Measurements from ENCODE around the gene TMEM132C.
A peak's percentile ranks its signal among the peaks of the same experiment; 100 is the strongest.

Gene TMEM132C

DNA sequence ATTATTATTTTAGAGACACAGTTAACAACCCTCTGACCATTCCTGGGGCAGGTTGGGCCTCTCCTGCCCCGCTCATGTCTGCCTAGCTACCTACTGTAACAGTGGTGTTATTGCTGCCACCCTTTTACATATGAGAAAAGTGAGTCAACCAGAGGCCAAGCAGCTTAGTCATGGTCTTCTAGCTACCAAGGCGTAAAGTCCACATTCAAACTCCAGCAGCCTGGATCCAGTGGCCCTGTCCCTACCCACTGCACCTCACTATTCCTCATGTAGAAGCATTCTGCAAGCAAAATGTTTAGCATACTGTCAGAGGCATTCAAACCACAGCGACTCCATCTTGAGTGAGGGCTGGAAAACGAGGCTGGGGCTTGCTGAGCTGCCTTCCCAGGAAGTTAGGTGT, 461.0 kb downstream of the TMEM132C start:
- POLR2A ChIA-PET: no interaction called here
- Histone ChIP-seq H3K36me3 (ENCODE audit: control insufficient read depth in 4 of 4, insufficient read depth in 4 of 4, low read length in 3 of 4) (no peaks in the 10 kb centered on the region), H3K9me3 (ENCODE audit: control extremely low read depth in 1 of 5, control insufficient read depth in 4 of 5, insufficient read depth in 2 of 5, low read depth in 1 of 5, low read length in 4 of 5) (no peaks in the 10 kb centered on the region), H3K4me3 (ENCODE audit: control insufficient read depth in 1 of 7, extremely low read depth in 1 of 7, insufficient read depth in 4 of 7, low read depth in 2 of 7, low read length in 6 of 7) (no peak overlapping the region), H3K27me3 (replicated peaks in 2 of 5; ENCODE audit: control insufficient read depth in 4 of 5, insufficient read depth in 5 of 5, low read length in 4 of 5) (no peaks in the 10 kb centered on the region), H3K27ac (ENCODE audit: insufficient read depth in 1 of 2, low read depth in 1 of 2, low read length in 2 of 2, poor library complexity in 1 of 2, severe bottlenecking in 2 of 2) (no peak overlapping the region), H3K4me1 (ENCODE audit: control extremely low read depth in 1 of 4, control insufficient read depth in 4 of 4, insufficient read depth in 4 of 4, low read length in 3 of 4) (peaks cover 2 to 42% (median 17%) of the 10 kb centered on the region in 4 experiments)
- CTCF ChIA-PET: interaction anchor here (1.2 kb wide), 1 partner anchor 10 kb away, joined by 3 read pairs; no protein-coding TSS in a partner anchor
- WGBS (ENCODE audit: insufficient coverage): 93% methylated on average over 4 of the region's 4 CpGs
- DNase-seq: peak in 2 of 3 donors; percentile 7 to 31

DNA sequence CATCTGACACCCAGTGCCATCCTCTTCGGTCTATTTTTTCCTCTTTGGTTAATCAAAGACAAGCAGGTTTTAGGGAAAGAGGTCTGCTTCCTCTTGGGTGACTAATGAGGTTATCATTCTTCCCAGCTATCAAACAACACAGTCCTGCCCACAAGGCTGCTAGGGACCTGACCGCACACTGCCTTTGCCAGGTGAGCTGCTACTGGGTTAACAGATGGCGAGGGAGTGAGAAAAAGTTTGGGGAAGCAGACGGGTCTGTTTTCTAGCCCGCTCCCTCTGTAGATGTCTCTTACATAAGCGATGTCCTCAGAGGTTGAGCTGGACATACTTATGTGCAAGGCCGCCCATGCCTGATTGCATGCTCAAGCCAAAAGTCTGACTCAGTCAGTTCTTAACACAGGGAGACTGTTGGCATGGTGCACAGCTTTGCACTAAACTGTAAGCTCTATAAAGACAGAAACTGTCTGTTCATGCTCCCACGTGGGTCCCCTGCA, 462.7 kb downstream of the TMEM132C start:
- WGBS (ENCODE audit: insufficient coverage): 8% methylated on average over 7 of the region's 8 CpGs
- no peak overlapping the region for H3K27ac ChIP-seq (ENCODE audit: insufficient read depth in 1 of 2, low read depth in 1 of 2, low read length in 2 of 2, poor library complexity in 1 of 2, severe bottlenecking in 2 of 2)
- H3K9me3 ChIP-seq (ENCODE audit: control extremely low read depth in 1 of 5, control insufficient read depth in 4 of 5, insufficient read depth in 2 of 5, low read depth in 1 of 5, low read length in 4 of 5): no peaks in the 10 kb centered on the region
- ChIA-PET CTCF (interaction anchor here (0.9 to 1.0 kb wide), 2 partner anchors 15 to 43 kb away, joined by 3 read pairs; no protein-coding TSS in a partner anchor), POLR2A (interaction anchor here (1.2 kb wide), 1 partner anchor 17 kb away, joined by 3 read pairs; no protein-coding TSS in a partner anchor)
- H3K4me1 ChIP-seq (ENCODE audit: control extremely low read depth in 1 of 4, control insufficient read depth in 4 of 4, insufficient read depth in 4 of 4, low read length in 3 of 4): peaks cover 2 to 42% (median 17%) of the 10 kb centered on the region in 4 experiments
- H3K27me3 ChIP-seq (replicated peaks in 2 of 5; ENCODE audit: control insufficient read depth in 4 of 5, insufficient read depth in 5 of 5, low read length in 4 of 5): no peaks in the 10 kb centered on the region
- H3K4me3 ChIP-seq (ENCODE audit: control insufficient read depth in 1 of 7, extremely low read depth in 1 of 7, insufficient read depth in 4 of 7, low read depth in 2 of 7, low read length in 6 of 7): peak overlapping the region in 2 of 7 experiments; percentile 19 to 20
- peak; percentile 87 to 98 (median 97) for DNase-seq
- no peaks in the 10 kb centered on the region for H3K36me3 ChIP-seq (ENCODE audit: control insufficient read depth in 4 of 4, insufficient read depth in 4 of 4, low read length in 3 of 4)

DNA sequence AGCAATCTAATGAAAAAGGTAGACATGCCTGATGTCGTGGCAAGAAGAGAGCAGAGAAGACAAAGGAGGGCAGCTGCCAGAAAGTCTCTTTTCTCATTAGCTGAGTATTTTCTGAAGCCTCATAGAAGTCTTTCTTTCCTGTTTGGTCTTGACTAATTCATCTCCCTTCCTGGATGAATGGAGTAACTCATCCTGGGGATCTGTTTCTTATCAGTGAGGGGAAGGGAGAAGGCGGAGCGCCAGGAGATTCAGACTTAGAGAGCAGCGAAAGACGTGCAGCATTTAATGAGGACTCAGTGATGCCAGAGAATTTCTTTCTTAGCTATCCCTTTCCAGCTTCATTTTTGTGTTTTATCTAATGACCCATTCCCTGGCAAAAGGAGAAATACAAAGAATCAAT, 467.4 kb downstream of the TMEM132C start:
- POLR2A ChIA-PET: no interaction called here

DNA sequence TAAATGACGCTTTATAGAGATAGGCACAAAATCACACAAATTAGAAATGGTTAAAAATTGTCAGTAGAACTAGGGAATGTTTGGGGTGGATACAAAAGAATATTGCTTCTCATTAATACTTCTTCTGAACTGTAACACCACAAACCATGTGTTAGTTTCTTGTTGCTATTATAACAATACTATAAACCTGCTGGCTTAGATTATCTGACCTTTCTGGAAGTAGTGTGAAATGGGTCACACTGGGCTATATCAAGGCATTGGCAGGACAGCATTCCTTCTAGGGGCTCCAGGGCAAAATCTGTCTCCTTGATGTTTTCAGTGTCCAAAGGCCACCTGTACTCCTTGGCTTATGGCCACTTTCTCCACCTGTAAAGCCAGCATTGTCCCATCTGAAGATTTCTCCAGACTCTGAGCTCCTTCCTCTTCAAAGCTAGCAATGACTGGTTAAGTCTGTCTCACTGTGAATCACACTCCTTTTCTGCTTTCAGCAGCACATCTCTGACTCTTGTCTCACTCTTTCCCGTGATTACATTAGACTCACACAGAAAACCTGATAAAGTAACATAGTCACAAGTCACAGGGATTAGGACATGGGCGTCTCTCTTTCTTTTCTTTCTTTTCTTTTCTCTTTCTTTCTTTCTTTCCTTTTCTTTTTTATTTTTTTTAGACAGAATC, 470.5 kb downstream of the TMEM132C start:
- ChIA-PET POLR2A (no interaction called here), CTCF (no interaction called here)
- Histone ChIP-seq H3K4me3 (ENCODE audit: control insufficient read depth in 1 of 7, extremely low read depth in 1 of 7, insufficient read depth in 4 of 7, low read depth in 2 of 7, low read length in 6 of 7) (no peak overlapping the region), H3K27ac (ENCODE audit: insufficient read depth in 1 of 2, low read depth in 1 of 2, low read length in 2 of 2, poor library complexity in 1 of 2, severe bottlenecking in 2 of 2) (no peak overlapping the region), H3K36me3 (ENCODE audit: control insufficient read depth in 4 of 4, insufficient read depth in 4 of 4, low read length in 3 of 4) (no peaks in the 10 kb centered on the region), H3K4me1 (ENCODE audit: control extremely low read depth in 1 of 4, control insufficient read depth in 4 of 4, insufficient read depth in 4 of 4, low read length in 3 of 4) (no peaks in the 10 kb centered on the region), H3K9me3 (ENCODE audit: control extremely low read depth in 1 of 5, control insufficient read depth in 4 of 5, insufficient read depth in 2 of 5, low read depth in 1 of 5, low read length in 4 of 5) (peaks cover 0 to 8% (median 0%) of the 10 kb centered on the region in 5 experiments), H3K27me3 (replicated peaks in 2 of 5; ENCODE audit: control insufficient read depth in 4 of 5, insufficient read depth in 5 of 5, low read length in 4 of 5) (peaks cover 0 to 4% (median 0%) of the 10 kb centered on the region in 5 experiments)
- WGBS (ENCODE audit: insufficient coverage): 100% methylated on average over 2 of the region's 3 CpGs
- no peak for DNase-seq

More for the DNA sequence above, 467.4 kb downstream of the TMEM132C start:
- Histone ChIP-seq H3K27ac (ENCODE audit: insufficient read depth in 1 of 2, low read depth in 1 of 2, low read length in 2 of 2, poor library complexity in 1 of 2, severe bottlenecking in 2 of 2) (no peak overlapping the region), H3K4me1 (ENCODE audit: control extremely low read depth in 1 of 4, control insufficient read depth in 4 of 4, insufficient read depth in 4 of 4, low read length in 3 of 4) (peaks cover 0 to 14% (median 8%) of the 10 kb centered on the region in 4 experiments), H3K4me3 (ENCODE audit: control insufficient read depth in 1 of 7, extremely low read depth in 1 of 7, insufficient read depth in 4 of 7, low read depth in 2 of 7, low read length in 6 of 7) (no peak overlapping the region), H3K27me3 (replicated peaks in 2 of 5; ENCODE audit: control insufficient read depth in 4 of 5, insufficient read depth in 5 of 5, low read length in 4 of 5) (peaks cover 0 to 4% (median 0%) of the 10 kb centered on the region in 5 experiments), H3K9me3 (ENCODE audit: control extremely low read depth in 1 of 5, control insufficient read depth in 4 of 5, insufficient read depth in 2 of 5, low read depth in 1 of 5, low read length in 4 of 5) (peaks cover 0 to 5% (median 0%) of the 10 kb centered on the region in 5 experiments), H3K36me3 (ENCODE audit: control insufficient read depth in 4 of 4, insufficient read depth in 4 of 4, low read length in 3 of 4) (no peaks in the 10 kb centered on the region)
- CTCF ChIA-PET: interaction anchor here (1.7 kb wide), 1 partner anchor 9 kb away, joined by 3 read pairs; no protein-coding TSS in a partner anchor
- WGBS (ENCODE audit: insufficient coverage): 98% methylated on average over 4 of the region's 5 CpGs
- no peak for DNase-seq

DNA sequence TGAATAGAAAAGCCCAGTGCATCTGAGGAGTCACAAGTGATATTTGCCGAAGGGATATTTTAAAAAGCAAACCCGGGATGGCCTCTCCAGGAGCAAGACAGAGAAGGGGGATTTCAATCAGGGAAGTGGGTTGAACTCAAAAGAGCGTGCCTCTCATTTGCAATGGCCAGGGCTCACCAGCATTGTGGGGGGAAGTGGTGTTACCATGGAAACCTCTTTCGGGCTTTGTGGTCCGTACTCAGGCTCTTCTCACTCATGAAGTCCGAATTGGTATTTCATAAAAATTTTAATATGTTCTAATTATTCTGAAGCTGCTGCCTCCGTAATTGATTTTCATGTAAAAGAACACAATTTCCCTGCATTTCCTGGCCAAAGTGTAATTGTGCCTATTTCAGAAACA, 476.9 kb downstream of the TMEM132C start:
- ChIA-PET POLR2A (no interaction called here), CTCF (no interaction called here)
- H3K27me3 ChIP-seq (replicated peaks in 2 of 5; ENCODE audit: control insufficient read depth in 4 of 5, insufficient read depth in 5 of 5, low read length in 4 of 5): peaks cover 0 to 4% (median 0%) of the 10 kb centered on the region in 5 experiments
- H3K36me3 ChIP-seq (ENCODE audit: control insufficient read depth in 4 of 4, insufficient read depth in 4 of 4, low read length in 3 of 4): no peaks in the 10 kb centered on the region
- peak in 2 of 3 donors; percentile 22 to 24 for DNase-seq
- WGBS (ENCODE audit: insufficient coverage): 55% methylated on average over 5 of the region's 7 CpGs
- H3K4me1 ChIP-seq (ENCODE audit: control extremely low read depth in 1 of 4, control insufficient read depth in 4 of 4, insufficient read depth in 4 of 4, low read length in 3 of 4): peaks cover 0 to 22% (median 4%) of the 10 kb centered on the region in 4 experiments
- peaks cover 0 to 6% (median 0%) of the 10 kb centered on the region in 5 experiments for H3K9me3 ChIP-seq (ENCODE audit: control extremely low read depth in 1 of 5, control insufficient read depth in 4 of 5, insufficient read depth in 2 of 5, low read depth in 1 of 5, low read length in 4 of 5)
- no peak overlapping the region for H3K27ac ChIP-seq (ENCODE audit: insufficient read depth in 1 of 2, low read depth in 1 of 2, low read length in 2 of 2, poor library complexity in 1 of 2, severe bottlenecking in 2 of 2)
- H3K4me3 ChIP-seq (ENCODE audit: control insufficient read depth in 1 of 7, extremely low read depth in 1 of 7, insufficient read depth in 4 of 7, low read depth in 2 of 7, low read length in 6 of 7): no peak overlapping the region

DNA sequence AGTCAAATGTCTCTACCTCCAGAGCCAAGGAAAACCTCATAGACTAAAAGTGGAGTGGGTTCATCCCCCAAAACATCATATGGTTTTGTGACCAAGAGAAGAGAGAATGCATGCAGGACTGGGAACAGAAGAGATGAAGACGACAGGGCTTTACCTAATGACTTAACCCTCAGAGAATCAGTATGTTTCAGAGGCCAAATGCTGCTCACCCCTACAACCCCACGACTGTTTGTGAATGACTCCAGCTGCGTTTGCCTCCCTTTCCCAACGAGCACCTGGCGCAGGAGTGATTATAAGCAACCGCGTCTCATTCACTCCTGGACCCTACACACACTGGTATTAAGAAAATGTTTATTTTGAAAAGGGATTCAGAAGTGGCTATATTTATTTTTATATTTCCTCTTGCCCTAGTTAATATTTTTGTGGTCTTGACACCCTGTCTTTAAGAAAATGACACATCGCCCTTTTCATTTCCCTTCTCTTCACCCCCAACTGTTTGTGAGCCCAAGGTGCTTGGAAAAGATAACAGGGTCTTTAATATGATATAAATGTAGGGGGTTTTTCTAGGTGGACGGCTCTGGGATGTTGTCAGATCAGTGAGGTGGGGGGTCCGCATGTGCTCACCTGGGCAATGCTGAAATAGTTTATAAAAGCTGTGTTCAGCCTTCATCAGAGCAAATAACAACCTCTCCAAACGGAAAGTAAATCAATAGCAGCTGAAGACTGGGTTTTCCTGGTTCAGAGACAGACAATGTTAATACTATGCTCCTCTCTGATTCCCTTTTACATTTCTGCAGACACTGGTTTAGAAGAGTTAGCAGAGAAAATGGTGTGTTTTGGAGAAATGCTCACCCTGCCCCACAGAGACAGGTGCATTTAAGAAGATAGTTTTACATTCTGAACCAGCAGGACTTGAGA, 479.1 kb downstream of the TMEM132C start:
- H3K27ac ChIP-seq (ENCODE audit: insufficient read depth in 1 of 2, low read depth in 1 of 2, low read length in 2 of 2, poor library complexity in 1 of 2, severe bottlenecking in 2 of 2): peak overlapping the region in 1 of 2 experiments; percentile 17
- DNase-seq: peak; percentile 33 to 92 (median 81)
- no peaks in the 10 kb centered on the region for H3K36me3 ChIP-seq (ENCODE audit: control insufficient read depth in 4 of 4, insufficient read depth in 4 of 4, low read length in 3 of 4)
- H3K27me3 ChIP-seq (replicated peaks in 2 of 5; ENCODE audit: control insufficient read depth in 4 of 5, insufficient read depth in 5 of 5, low read length in 4 of 5): peaks cover 0 to 4% (median 0%) of the 10 kb centered on the region in 5 experiments
- CTCF ChIA-PET: interaction anchor here (0.8 to 1.1 kb wide), 3 partner anchors 13 to 160 kb away, joined by 3 to 4 read pairs (median 3); no protein-coding TSS in a partner anchor
- H3K4me1 ChIP-seq (ENCODE audit: control extremely low read depth in 1 of 4, control insufficient read depth in 4 of 4, insufficient read depth in 4 of 4, low read length in 3 of 4): peaks cover 0 to 22% (median 4%) of the 10 kb centered on the region in 4 experiments
- no peaks in the 10 kb centered on the region for H3K9me3 ChIP-seq (ENCODE audit: control extremely low read depth in 1 of 5, control insufficient read depth in 4 of 5, insufficient read depth in 2 of 5, low read depth in 1 of 5, low read length in 4 of 5)
- H3K4me3 ChIP-seq (ENCODE audit: control insufficient read depth in 1 of 7, extremely low read depth in 1 of 7, insufficient read depth in 4 of 7, low read depth in 2 of 7, low read length in 6 of 7): peak overlapping the region in 3 of 7 experiments; percentile 23 to 48 (median 31)
- POLR2A ChIA-PET: interaction anchor here (1.0 to 1.2 kb wide), 2 partner anchors 15 to 16 kb away, joined by 3 read pairs; no protein-coding TSS in a partner anchor
- 11% methylated on average over 4 of the region's 11 CpGs for WGBS (ENCODE audit: insufficient coverage)
